T-helper 1 cell treated with Interleukin-12 subunit alpha and Interleukin-12 subunit beta and Interleukin-4 antibody, amounts not matched to agents 30 ng/mL and 1 ng/mL, for 36 hours (primary cell): ENCODE data around the gene SNRPA. TPM values are rescaled to one million over a fixed set of nuclear protein-coding genes. Genes with fewer than 3 reads are reported as not detected.
"Not testable (repeated sequence)": the region's sequence is repeated elsewhere in the genome, so short reads cannot be mapped to it uniquely, and the experiment has no call there.

Source experiments
- intact Hi-C: fragments of 100-400 bp; cut with micrococcal nuclease; formaldehyde crosslinking; loops from one replicate; pipeline ENCODE4 v1.15.1; 2024
- total RNA-seq: library from RNA; stranded (reverse); gene quantifications from 2 replicates; pipeline ENCODE4 v1.2.3, GENCODE V29; 2022

SNRPA gene
- total RNA-seq, 1 donor from 2014 or later = 142 TPM

DNA sequence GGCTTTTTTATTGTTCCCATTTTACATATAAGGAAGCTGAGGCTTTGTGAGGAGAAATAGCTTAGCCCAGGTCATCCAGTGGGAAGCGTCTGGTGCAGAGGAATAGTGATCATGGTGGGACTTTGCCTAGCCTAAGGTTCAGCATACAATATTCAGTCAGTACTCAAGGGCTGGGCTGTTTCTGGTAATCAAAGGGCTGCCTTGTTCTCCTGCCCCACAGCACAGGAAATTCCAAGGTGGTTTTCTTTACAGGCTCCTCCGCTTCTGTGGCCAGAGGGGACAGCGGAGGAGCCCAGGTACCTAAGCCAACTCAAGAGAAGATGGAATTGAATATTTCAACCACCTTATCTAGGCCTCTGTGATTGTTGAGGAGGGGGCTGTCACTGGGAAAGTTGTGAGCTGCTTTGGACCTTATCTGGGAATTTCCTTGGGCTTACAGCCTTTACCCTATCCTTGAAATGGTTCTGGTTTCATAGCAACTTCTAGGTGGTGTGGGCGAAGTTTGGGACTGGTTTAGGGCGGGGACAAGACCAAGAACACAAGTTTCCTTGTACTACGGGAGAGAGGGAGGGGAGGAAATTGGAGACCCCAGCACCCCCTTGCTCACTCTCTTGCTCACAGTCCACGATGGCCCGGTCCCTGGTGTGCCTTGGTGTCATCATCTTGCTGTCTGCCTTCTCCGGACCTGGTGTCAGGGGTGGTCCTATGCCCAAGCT is 24.1 kb downstream of the SNRPA start, which contains the start of gene MIA:
Gene MIA (plus strand): TSS at position 606 of the 716 bp plus-strand sequence. CDS start 22 bp downstream, at position 628.
- intact Hi-C loops = loop anchor here (10.0 kb wide), 1 partner anchor 760 kb away; no protein-coding TSS in a partner anchor

DNA sequence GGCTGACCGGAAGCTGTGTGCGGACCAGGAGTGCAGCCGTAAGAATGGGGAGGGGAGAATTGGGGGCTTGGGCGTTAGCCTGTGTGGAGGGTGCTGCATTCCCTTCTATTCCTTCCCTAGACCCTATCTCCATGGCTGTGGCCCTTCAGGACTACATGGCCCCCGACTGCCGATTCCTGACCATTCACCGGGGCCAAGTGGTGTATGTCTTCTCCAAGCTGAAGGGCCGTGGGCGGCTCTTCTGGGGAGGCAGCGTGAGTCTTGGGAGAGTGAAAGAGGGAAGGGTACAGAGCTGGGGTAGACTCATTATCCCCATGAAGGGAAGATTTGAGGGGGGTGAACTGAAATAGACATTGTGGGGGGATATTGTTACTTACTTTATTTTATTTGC is 24.6 kb downstream of the SNRPA start:
- intact Hi-C loops = loop anchor here (10.0 kb wide), 1 partner anchor 759 kb away; no protein-coding TSS in a partner anchor

DNA sequence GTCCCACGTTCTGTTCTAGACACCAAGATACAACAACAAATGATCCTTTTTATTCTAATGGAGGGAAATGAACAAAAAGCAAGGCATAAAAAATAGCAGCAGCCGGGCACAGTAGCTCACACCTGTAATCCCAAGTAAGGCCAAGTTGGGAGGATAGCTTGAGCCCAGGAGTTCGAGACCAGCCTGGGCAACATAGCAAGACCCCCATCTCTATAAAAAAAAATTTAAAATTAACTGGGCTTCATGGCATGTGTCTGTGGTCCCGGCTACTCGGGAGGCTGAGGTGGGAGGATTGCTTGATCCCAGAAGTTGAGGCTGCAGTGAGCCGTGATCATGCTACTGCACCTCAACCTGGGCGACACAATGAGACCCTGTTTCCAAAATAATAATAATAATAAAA is 25.4 kb downstream of the SNRPA start:
- intact Hi-C loops = loop anchor here (10.0 kb wide), 1 partner anchor 758 kb away; no protein-coding TSS in a partner anchor

DNA sequence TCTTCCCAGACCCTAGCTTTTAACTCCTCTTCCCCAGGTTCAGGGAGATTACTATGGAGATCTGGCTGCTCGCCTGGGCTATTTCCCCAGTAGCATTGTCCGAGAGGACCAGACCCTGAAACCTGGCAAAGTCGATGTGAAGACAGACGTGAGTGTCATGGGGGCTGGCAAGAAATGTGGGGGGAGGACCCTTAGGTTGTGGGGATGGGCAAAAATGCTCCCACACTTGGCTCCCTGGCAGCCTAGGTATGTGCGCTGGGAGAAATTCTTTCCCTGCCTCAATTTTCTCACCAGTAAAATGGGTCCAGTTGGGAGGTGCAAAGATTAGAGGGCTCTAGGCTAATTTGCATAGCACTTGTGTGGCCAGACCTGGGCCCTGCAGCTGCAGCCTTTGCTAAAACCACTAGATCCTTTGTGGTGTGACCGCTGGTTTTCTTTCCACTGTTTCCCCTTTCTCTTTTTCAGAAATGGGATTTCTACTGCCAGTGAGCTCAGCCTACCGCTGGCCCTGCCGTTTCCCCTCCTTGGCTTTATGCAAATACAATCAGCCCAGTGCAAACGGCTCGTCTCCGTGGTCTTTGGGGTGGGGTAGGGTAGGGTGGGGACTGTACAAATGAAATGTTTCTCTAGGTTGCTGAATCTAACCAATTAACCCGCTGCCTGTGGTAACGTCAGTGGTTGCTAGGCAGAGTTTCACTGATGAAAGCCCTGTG is 26.1 kb downstream of the SNRPA start:
- intact Hi-C loops = loop anchor here (1.0 to 10.0 kb wide), 5 partner anchors 27 to 758 kb away; partner anchors contain the start of gene ACTMAP

DNA sequence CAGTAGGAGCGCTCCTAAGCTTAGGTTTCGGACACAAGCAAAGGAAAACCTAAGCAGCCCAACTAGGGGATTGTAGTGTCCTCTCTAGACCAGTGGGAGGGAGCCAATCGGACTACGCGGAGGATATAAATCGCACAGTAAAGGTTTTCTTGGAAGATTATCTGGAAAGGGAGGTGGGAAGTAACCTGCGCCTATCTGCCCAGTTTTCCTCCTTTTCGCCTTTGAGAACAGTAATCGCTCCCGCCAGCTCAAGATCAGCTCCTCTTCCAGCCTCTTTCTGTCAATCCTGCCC is 26.6 kb downstream of the SNRPA start:
- intact Hi-C loops = loop anchor here (1.0 to 10.0 kb wide), 5 partner anchors 27 to 757 kb away; partner anchors contain the start of gene ACTMAP

DNA sequence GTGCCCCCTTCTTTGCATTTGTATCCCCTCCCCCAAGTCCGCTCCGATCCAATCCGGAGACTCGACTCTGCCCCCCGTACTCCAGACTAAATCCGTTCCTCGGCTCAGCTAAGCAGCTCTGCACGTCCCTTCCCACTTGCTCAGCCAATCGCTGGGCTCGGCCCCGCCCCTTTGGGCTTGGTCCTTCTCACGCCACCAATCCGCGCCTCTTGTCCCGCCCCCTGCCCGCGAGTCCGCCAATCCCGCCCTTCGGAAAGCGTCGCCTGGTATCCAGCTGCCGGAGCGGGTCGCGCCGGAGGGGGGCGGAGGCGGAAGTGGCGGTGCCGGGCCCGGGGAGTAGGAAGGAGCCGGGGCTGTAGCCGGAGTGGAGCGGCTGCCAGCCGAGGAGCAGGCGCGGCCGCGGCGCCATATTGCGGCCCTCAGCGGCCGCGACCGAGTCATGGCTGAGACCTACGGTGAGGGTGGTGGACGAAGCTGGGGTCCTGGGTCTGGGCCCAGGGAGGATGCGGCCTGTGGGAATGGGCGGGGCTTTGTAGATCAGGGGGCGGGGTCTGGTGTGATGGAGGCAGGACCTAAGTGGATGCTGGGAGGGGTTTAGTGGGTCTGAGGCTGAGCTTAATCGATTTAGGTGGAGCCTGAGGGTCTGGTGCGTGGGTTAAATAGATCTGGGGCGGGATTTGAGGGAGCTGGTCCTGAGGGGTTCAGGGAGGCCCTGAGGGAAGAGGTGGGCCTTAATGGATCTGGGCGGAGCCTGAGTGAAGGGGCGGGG is 27.1 kb downstream of the SNRPA start, which contains the start of gene RAB4B:
Gene RAB4B (plus strand): TSS at position 311 of the 769 bp plus-strand sequence. CDS start 129 bp downstream, at position 440.
- intact Hi-C loops = loop anchor here (1.0 to 10.0 kb wide), 17 partner anchors 20 to 1245 kb away; partner anchors contain the start of genes ACTMAP, BLVRB, COQ8B and EID2B

DNA sequence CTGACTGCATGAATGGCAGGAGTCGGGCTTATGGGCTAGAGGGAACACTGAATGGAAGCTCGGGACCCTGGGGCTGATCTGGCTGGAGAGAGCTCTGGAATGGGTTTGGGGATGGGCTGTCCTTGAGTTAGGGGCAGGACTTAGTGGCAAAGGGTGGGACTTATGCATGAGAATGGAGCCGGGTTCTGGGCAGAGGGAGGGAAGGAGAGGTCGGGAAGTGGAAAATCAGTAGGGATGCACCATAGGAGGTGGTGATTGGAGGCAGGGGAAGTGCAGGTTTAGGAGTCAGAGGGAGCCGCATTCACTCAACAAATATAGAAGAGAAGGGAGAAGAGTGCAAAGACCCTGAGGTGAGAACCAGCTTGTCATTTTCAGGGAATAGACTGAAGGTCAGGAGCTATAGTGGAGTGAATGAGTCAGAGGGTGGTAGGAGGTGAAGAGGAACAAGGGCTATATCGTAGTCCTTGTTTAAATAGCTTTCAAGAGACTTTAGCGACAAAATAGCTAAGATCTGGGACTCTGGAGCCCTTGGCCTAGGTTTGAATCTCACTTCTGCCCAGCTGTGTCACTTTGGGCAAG is 27.8 kb downstream of the SNRPA start:
- intact Hi-C loops = loop anchor here (1.0 to 10.0 kb wide), 13 partner anchors 20 to 1246 kb away; partner anchors contain the start of genes BLVRB, COQ8B, EID2B and NUMBL

DNA sequence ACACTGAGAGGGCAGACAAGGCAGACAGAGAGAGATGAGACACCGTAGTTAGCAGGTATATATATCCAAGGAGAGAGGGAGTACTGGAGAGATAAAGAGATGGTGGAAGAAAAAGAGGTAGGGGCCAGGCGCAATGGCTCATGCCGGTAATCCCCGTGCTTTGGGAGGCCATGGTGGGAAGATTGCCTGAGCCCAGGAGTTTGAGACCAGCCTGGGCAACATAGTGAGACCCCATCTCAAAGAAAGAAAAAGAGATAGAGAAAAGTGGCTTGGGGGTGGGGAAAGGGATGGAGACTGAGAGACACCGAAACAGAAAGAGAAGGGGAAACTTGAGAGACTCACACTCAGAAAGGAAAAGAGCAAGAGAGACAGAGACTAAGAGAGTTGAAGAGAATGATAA is 29.6 kb downstream of the SNRPA start:
- intact Hi-C loops = no loop called here

DNA sequence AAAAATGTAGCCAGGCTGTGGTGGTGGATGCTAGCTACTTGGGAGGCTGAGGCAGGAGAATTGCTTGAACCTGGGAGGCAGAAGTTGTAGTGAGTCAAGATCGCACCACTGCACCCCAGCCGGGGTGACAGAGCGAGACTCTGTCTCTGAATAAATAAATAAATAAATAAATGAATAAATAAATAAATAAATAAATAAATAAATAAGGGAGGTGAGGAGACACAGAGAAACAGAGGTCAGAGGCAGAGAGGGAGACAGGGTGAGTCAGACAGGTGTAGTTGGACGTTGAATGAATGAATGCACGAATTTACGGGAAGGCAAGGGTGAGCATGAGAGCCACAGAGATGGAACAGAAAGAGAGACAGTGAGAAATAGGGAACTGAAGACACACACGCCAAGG is 30.1 kb downstream of the SNRPA start:
- intact Hi-C loops = no loop called here

DNA sequence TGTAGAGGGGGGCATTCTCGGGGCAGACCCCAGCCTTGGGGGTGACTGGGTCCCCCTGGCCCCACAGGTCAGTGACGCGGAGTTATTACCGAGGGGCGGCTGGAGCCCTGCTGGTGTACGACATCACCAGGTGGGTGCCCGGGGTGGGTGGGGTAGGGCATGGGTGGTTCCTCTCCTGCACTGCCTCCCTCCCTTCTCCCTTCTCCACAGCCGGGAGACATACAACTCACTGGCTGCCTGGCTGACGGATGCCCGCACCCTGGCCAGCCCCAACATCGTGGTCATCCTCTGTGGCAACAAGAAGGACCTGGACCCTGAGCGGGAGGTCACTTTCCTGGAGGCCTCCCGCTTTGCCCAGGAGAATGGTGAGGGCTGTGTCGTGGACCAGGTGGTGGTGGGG is 32.7 kb downstream of the SNRPA start:
- intact Hi-C loops = no loop called here

DNA sequence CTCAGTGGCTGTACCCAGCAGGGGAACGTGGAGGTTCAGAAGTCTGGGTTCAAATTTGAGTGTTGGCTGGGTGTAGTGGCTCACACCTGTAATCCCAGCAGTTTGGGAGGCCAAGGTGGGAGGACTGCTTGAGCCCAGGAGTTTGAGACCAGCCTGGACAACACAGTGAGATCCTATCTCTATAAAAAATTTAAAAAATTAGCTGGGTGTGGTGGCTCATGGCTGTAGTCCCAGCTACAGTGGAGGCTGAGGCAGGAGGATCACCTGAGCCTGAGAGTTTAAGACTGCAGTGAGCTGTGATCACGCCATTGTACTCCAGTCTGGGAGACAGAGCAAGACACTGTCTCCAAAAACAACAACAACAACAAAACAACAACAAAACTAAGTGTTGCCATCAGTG is 33.1 kb downstream of the SNRPA start:
- intact Hi-C loops = not testable (repeated sequence)

DNA sequence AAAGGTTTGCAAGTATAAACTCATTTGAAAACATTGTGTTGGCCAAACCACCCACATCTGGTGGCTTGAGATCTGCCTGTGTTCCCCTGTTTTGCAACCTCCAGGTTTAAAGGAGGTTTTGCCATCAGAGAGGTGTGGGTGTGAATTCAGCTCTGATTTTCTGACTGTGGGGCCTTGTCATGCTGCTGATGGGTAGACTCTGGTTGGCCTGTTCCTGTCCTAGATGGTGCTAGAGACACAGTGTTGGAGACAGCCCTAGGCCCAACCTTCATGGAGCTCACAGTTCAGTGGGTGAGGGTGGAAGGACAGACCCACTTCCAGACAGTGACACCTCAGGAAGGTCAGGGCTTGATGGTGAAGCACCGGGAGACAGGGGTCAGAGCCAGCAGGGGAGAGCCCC is 34.5 kb downstream of the SNRPA start:
- intact Hi-C loops = no loop called here

DNA sequence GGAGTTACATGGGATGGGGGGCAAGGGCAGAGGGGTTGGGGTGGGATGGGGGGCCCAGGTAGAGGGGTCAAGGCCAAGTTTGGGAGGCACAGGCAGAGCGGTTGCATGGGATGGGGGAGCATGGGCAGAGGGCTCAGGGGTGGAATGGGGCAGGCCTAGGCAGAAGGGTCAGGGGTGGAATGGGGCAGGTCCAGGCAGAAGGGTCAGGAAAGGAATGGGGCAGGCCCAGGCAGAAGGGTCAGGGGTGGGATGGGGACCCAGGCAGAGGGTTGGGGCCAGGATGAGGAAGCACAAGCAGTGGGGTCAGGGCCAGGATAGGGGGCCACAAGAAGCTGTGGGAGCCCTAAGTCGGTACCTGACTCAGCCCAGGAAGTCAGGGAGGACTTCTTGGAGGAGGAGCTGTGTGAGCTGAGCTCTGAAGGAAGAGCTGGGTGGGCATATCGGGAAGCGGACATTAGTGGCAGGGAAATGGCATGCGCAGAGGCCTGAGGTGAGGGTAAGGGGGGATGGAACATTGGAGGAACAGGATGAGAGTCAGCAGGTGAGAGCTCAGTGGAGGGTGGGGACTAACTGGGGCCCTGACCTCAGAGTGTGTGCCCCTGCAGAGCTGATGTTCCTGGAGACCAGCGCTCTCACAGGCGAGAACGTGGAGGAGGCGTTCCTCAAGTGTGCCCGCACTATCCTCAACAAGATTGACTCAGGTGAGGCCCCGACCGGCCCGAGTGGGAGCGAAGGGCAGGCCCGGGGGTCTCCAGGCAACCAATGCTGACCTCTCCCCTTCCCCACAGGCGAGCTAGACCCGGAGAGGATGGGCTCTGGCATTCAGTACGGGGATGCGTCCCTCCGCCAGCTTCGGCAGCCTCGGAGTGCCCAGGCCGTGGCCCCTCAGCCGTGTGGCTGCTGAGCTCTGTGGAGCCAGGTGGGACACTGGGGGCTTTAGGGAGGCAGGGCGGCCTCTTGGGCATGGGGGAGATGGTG is 35.3 kb downstream of the SNRPA start:
- intact Hi-C loops = no loop called here

DNA sequence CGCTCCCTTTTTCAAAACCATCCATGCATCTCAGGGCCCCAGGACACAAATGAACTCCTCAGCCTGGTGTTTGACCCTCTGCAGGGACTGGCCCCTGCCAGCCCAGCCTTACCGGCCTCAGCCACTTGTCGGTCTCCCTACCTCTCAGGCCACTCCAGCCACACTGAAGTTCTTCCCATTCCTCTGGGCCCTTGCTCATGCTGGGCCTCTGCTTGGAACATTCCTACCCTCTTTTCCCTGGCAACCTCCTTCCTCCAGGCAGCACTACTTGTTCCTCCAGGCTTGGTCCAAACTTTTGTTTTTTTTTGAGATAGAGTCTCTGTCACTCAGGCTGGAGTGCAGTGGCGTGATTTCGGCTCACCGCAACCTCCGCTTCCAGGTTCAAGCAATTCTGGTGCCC is 40.3 kb downstream of the SNRPA start:
- intact Hi-C loops = no loop called here

DNA sequence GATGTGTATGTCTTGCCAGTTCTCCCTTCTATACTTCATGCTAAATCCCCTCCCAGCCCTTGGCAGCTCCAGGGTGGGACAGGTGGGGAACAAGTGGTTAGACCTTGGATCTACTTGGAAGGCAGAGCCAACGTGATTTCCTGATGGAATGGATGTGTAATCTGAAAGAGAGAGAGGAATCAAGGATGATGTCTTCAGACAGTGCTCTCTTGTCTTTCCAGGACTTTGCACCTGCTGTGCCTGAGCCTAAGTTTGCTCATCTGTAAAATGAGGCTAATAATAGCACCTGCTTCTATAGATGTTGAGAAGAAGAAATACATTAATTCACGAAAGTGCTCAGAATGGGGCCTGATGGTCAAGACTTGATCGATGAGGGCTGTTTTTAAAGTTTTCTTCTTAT is 41.0 kb downstream of the SNRPA start:
- intact Hi-C loops = no loop called here

DNA sequence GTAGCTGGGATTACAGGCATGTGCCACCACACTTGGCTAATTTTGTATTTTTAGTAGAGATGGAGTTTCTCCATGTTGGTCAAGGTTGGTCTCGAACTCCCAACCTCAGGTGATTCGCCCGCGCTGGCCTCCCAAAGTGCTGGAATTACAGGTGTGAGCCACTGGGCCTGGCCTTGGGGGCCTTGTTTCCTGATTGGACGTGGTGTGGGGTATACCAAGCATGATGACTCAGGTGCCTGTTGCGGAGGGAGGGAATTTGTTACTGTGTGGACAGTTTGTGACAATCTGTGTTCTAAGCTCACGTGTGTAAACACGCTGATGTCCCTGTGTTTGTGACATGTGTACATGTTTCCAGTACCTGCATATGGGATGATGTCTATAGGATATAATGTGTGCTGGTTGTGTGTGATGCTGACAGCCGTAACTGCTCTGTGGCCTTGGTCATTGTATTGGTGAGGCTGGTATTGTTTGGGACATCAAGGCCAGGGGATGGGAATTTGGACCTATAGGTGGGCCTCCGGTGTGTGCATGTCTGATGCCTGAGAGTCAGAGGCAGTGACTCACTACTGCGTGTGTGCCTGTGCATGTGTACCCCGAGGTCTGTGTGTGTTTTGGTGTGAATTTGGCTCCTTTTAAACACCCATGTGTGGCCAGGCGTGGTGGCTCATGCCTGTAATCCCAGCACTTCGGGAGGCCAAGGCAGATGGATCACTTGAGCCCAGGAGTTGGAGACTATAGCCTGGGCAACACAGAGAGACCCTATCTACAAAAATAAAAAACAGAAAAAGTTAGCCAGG is 46.4 kb downstream of the SNRPA start:
- intact Hi-C loops = loop anchor here (5.0 kb wide), 2 partner anchors 450 to 555 kb away; partner anchors contain the start of genes C19orf47, PLD3 and TGFB1

DNA sequence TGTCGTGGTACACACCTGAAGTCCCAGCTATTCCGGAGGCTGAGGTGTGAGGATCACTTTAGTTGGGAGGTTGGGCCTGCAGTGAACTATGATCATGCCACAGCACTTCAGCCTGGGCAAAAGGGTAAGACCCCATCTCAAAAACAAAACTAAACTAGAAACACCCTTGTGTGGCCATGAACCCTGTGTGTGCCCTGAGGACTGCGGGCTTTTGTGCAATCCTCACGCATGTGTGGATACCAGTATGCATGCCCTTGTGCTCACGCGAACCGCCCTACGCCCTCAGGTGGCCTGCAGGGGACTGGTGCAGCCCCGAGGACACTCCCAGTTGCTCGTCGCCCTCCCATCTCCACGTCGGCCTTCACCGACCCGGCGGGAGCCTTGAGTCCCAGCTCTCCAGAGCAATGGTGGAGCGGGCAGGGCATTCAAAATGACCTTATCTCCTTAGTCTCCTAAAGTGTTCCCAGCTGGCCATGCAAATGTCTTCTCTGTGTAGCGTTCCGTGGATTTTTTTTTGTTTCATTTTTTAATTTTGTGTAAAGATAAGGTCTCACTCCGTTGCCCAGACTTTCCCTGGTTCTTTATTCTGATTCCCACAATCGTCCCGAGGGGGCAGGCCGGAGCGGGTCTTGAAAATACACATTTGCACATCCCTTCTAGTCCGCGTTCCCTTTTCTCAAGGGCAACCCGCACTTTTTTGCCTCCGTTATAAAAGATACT is 47.1 kb downstream of the SNRPA start:
- intact Hi-C loops = loop anchor here (1.0 to 5.0 kb wide), 16 partner anchors 8 to 554 kb away; partner anchors contain the start of genes ACTMAP, BLVRB, C19orf47 and NUMBL
